Osteocyte (in vitro differentiated cells): ENCODE measurements around the gene RBMS1. TPM values are rescaled to one million over a fixed set of nuclear protein-coding genes. Genes with fewer than 3 reads are reported as not detected.

Experiments
- DNase-seq: peaks from one replicate; pipeline ENCODE4 v3.0.0; 2021; ENCODE audit warnings: mixed read lengths; ENCODE audit not compliant: unreplicated experiment; ENCODE audit errors: extremely low spot score
- H3K27ac Mint-ChIP-seq: one replicate; pipeline ENCODE4 v1.8.0; 2021; ENCODE audit warnings: mild to moderate bottlenecking, mixed read lengths; ENCODE audit not compliant: unreplicated experiment
- H3K27me3 Mint-ChIP-seq: one replicate; pipeline ENCODE4 v1.8.0; 2021; ENCODE audit warnings: mixed read lengths; ENCODE audit not compliant: unreplicated experiment
- H3K36me3 Mint-ChIP-seq: one replicate; pipeline ENCODE4 v1.8.0; 2021; ENCODE audit warnings: mixed read lengths; ENCODE audit not compliant: unreplicated experiment
- H3K4me1 Mint-ChIP-seq: one replicate; pipeline ENCODE4 v1.8.0; 2021; ENCODE audit warnings: mixed read lengths; ENCODE audit not compliant: unreplicated experiment
- H3K4me3 Mint-ChIP-seq: one replicate; pipeline ENCODE4 v1.8.0; 2021; ENCODE audit warnings: mild to moderate bottlenecking, moderate library complexity, mixed read lengths; ENCODE audit not compliant: unreplicated experiment
- H3K9me3 Mint-ChIP-seq: one replicate; pipeline ENCODE4 v1.8.0; 2021; ENCODE audit warnings: mixed read lengths; ENCODE audit not compliant: unreplicated experiment
- total RNA-seq: library from RNA; stranded (reverse); gene quantifications from 2 replicates; pipeline ENCODE4 v1.2.1, GENCODE V29; 2021
- TF ChIP-seq, protein P1 (sequence below): fragments of 200-600 bp; sonication (generic); IDR thresholded peaks from 2 replicates; pipeline ENCODE4 v1.5.0; 2021; ENCODE audit warnings: antibody characterized with exemption, mild to moderate bottlenecking, moderate library complexity

RBMS1 gene
- total RNA-seq, 1 donor from 2014 or later: 169 TPM

DNA sequence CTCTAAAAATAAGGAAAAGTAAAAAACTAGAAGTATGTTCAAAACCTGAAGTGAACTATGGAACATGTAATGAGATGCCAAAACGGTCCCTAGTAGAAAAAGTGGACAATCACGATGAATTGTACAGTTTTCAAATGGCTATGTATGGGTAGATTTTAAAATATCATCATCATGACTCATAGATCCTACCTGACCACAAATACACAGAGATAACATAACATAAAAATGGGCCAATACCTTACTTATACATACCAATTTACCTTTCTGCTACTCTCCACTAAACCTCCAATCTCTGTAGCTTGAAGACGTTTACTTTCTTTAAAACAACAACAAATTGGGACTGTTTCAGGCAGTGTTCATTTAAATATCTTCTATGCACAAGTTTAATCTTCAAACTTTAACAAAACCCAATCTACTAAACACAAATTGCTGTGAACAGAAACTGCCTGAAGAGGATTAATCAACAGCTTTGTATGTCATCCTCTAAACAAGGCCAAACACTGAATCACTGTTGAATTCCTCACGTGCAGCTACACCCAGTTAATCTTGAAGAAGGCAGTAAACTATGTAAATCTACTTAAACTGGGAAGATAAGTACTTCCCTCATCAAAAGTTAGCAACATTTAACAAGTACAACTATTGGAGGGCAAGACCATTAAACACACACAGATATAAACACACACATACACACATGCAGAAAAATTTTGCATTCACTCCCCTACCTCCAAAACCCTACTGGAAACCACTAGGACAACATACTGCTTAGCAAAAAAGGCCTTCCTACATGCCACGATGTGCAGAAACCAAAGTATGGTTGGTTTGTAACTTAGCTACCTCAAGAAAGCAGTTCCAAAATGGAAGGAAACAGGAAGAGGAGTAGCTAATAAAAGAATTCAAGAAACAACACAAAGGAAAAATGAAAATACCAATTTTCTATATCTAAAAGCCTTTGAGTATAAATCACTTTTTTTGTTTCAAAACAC, 90.3 kb downstream of the RBMS1 start:
- H3K4me1 Mint-ChIP-seq: peaks cover 57% of the 10 kb centered on the region
- DNase-seq: no peak
- H3K9me3 Mint-ChIP-seq: no peaks in the 10 kb centered on the region
- TF ChIP-seq, protein P1, sequence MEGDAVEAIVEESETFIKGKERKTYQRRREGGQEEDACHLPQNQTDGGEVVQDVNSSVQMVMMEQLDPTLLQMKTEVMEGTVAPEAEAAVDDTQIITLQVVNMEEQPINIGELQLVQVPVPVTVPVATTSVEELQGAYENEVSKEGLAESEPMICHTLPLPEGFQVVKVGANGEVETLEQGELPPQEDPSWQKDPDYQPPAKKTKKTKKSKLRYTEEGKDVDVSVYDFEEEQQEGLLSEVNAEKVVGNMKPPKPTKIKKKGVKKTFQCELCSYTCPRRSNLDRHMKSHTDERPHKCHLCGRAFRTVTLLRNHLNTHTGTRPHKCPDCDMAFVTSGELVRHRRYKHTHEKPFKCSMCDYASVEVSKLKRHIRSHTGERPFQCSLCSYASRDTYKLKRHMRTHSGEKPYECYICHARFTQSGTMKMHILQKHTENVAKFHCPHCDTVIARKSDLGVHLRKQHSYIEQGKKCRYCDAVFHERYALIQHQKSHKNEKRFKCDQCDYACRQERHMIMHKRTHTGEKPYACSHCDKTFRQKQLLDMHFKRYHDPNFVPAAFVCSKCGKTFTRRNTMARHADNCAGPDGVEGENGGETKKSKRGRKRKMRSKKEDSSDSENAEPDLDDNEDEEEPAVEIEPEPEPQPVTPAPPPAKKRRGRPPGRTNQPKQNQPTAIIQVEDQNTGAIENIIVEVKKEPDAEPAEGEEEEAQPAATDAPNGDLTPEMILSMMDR: no peak
- no peaks in the 10 kb centered on the region for H3K36me3 Mint-ChIP-seq
- no peaks in the 10 kb centered on the region for H3K27me3 Mint-ChIP-seq
- H3K4me3 Mint-ChIP-seq: peak overlapping the region; percentile 8
- peak overlapping the region; percentile 73 for H3K27ac Mint-ChIP-seq

DNA sequence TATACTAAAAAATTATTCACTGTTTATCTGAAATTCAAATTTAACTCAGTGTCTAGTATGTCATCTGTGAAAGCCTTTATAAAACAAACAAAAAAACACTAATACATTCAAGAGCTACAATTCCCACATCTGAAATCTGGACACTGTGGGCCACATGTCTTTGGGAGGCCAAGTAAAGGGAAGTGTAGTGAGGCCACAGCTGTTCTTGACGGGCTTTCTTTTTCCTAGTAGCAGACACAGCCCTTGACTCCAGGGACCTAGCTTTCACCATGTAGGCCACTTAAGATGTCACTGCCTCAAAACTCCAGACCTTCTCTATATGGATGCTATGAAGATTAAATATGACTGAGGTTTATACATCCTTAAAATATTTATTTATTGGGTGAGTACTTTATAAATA, 91.1 kb downstream of the RBMS1 start:
- H3K9me3 Mint-ChIP-seq: no peaks in the 10 kb centered on the region
- H3K27me3 Mint-ChIP-seq: no peaks in the 10 kb centered on the region
- peak overlapping the region; percentile 73 for H3K27ac Mint-ChIP-seq
- H3K4me3 Mint-ChIP-seq: peak overlapping the region; percentile 19
- peaks cover 53% of the 10 kb centered on the region for H3K4me1 Mint-ChIP-seq
- no peak for DNase-seq
- H3K36me3 Mint-ChIP-seq: no peaks in the 10 kb centered on the region
- TF ChIP-seq, protein P1: no peak

DNA sequence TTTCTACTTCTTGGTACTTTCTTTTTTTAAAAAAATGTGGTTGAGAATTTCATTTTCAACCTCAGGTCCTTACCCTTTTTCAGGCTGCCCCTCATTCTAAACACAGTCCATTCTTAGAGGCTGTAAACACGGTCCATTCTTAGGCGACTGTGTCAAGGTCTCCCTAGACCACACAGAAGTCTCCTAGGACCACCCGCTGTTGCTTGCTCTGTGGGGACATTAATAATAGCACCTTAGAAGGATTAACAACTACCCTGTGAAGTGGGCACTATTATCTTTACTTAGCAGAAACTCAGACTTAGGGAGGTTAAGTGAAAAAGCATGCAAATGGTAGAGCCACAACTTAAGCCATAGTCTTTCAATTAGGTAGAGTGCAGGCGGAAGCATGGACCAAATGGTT, 91.7 kb downstream of the RBMS1 start:
- TF ChIP-seq, protein P1: no peak
- DNase-seq: no peak
- Mint-ChIP-seq H3K9me3 (no peaks in the 10 kb centered on the region), H3K4me1 (peaks cover 53% of the 10 kb centered on the region), H3K27ac (peak overlapping the region; percentile 73), H3K36me3 (no peaks in the 10 kb centered on the region), H3K4me3 (no peak overlapping the region), H3K27me3 (no peaks in the 10 kb centered on the region)

DNA sequence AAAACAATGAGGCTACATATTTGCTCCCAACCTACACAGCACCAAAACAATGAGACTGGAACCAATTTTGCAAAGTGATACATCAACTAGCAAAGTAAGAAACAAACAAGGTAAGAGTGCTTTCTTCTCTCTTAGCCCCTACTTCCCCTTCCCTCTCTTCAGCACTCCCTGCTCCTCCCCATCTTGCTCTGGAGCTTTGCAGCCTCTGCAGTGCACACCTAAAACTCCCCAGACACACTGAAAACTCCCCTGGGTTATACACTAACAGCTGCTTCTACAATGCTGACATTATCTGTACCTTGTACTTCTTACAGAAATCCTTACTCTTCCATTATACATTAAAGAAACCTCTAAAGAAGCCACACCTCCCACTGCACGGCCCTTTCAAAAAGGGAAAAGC, 93.7 kb downstream of the RBMS1 start:
- TF ChIP-seq, protein P1: no peak
- Mint-ChIP-seq H3K4me1 (peaks cover 55% of the 10 kb centered on the region), H3K36me3 (peaks cover 2% of the 10 kb centered on the region), H3K9me3 (no peaks in the 10 kb centered on the region), H3K27me3 (no peaks in the 10 kb centered on the region), H3K4me3 (no peak overlapping the region), H3K27ac (no peak overlapping the region)
- DNase-seq: no peak

DNA sequence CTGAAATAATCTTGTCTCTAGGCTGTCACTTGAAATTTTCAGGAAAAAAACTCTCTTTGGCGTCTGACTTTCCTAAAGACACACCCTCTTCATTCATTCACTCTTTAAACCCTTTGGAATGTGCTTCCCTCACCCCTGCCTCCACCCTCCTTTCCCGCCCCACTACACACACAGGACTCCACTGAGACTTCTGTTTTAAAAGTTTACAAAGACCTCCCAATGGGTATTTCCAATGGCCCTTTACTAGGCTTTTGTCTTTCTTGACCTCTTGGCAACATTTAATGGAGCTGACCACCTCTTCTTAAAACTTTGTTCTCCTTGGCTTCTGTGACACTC, 96.1 kb downstream of the RBMS1 start:
- H3K27me3 Mint-ChIP-seq: no peaks in the 10 kb centered on the region
- DNase-seq: no peak
- peaks cover 6% of the 10 kb centered on the region for H3K36me3 Mint-ChIP-seq
- no peak overlapping the region for H3K27ac Mint-ChIP-seq
- no peak overlapping the region for H3K4me3 Mint-ChIP-seq
- TF ChIP-seq, protein P1: no peak
- H3K4me1 Mint-ChIP-seq: peaks cover 54% of the 10 kb centered on the region
- H3K9me3 Mint-ChIP-seq: no peaks in the 10 kb centered on the region
